ENCODE data around the gene DNAJC18. TPM values are rescaled to one million over a fixed set of nuclear protein-coding genes. Genes with fewer than 3 reads are reported as not detected.

The DNAJC18 gene
- total and polyA plus RNA-seq, 4 donors = 0.66 to 1.8 (median 0.83) TPM

DNA sequence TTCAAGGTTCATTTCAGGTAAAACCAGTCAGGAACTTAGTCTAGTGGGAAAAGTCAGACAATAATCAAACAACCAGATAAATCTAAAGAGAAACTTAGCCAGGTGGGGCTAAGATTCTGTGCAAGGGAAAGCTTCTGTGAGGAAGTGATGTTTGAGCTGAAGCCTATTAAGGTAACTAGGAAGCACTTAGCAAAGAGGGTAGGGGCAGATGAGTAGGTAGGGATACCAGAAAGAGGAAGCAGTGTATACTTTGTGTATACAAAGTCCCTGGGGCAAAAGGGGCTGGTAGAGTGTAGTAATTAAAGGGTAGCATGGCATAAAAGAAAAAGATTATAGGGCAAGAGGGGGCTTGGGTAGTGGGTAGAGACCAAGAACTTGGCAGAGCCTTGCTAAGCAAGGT lies 31.8 kb downstream of the DNAJC18 start (continued):
- TF ChIP-seq REST (IDR thresholded peaks at IDR 0.05) (no peak), HNF4A (conservative IDR thresholded peaks at IDR 0.05) (no peak), RAD21 (IDR thresholded peaks at IDR 0.05) (no peak), RXRA (IDR thresholded peaks at IDR 0.05) (no peak), ATF3 (IDR thresholded peaks at IDR 0.05) (no peak)

- DNase-seq (ENCODE audit: low spot score) = no peak
- Histone ChIP-seq H3K9ac (ENCODE audit: low read depth in 1 of 2, low read length in 2 of 2) (no peak overlapping the region), H3K36me3 (ENCODE audit: control insufficient read depth in 4 of 4, insufficient read depth in 3 of 4, low read depth in 1 of 4, low read length in 3 of 4) (no peaks in the 10 kb centered on the region), H3K4me3 (ENCODE audit: low read depth in 1 of 3, low read length in 3 of 3) (no peak overlapping the region), H3K4me1 (ENCODE audit: control insufficient read depth in 4 of 4, insufficient read depth in 4 of 4, low read length in 3 of 4) (peaks cover 0 to 11% (median 8%) of the 10 kb centered on the region in 4 donors), H3K27ac (ENCODE audit: low read depth in 1 of 2, low read length in 2 of 2) (no peak overlapping the region), H3K27me3 (ENCODE audit: control insufficient read depth in 4 of 4, insufficient read depth in 4 of 4, low read length in 3 of 4) (no peaks in the 10 kb centered on the region), H3K9me3 (ENCODE audit: control insufficient read depth in 4 of 4, low read length in 3 of 4) (no peaks in the 10 kb centered on the region)
- TF ChIP-seq JUND (IDR thresholded peaks at IDR 0.05) (no peak), EGR1 (IDR thresholded peaks at IDR 0.05; ENCODE audit: low read depth in 2 of 2) (no peak), YY1 (IDR thresholded peaks at IDR 0.05) (no peak), HNF4A (conservative IDR thresholded peaks at IDR 0.05) (no peak), FOXA1 (IDR thresholded peaks at IDR 0.05) (no peak), ATF3 (IDR thresholded peaks at IDR 0.05) (no peak), MAX (IDR thresholded peaks at IDR 0.05) (no peak), HNF4G (IDR thresholded peaks at IDR 0.05) (no peak)
- 75% methylated on average over 2 of the region's 2 CpGs for WGBS
These were observed 32.4 kb downstream of the DNAJC18 start for GRCh38 chr5:139406963-139407362.

DNA sequence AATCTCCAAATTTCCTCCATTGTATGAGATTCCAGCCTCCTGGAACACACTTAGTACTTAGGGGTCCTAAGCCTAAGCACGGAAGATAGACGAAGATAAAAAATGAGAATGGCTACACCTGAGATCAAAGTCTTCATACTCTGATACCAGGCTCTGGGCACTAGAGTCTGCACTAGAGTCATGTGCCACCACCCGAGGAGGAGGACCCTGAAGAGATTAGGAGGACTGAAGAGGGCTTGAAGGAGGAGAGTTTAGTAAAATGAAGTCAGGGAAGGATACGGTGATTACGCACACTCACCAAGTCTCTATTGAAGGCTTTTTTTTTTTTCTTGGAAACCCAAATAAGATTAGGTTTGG lies 34.9 kb downstream of the DNAJC18 start:
- peak overlapping the region; percentile 45 to 51 for H3K9ac ChIP-seq (ENCODE audit: low read depth in 1 of 2, low read length in 2 of 2)
- no peaks in the 10 kb centered on the region for H3K36me3 ChIP-seq (ENCODE audit: control insufficient read depth in 4 of 4, insufficient read depth in 3 of 4, low read depth in 1 of 4, low read length in 3 of 4)
- peak overlapping the region; percentile 38 to 47 (median 40) for H3K4me3 ChIP-seq (ENCODE audit: low read depth in 1 of 3, low read length in 3 of 3)
- no peaks in the 10 kb centered on the region for H3K27me3 ChIP-seq (ENCODE audit: control insufficient read depth in 4 of 4, insufficient read depth in 4 of 4, low read length in 3 of 4)
- TF ChIP-seq RAD21 (IDR thresholded peaks at IDR 0.05) = no peak
- TF ChIP-seq EGR1 (IDR thresholded peaks at IDR 0.05; ENCODE audit: low read depth in 2 of 2) = no peak
- no peak for TF ChIP-seq GABPA (IDR thresholded peaks at IDR 0.05 in 1 of 2, conservative IDR thresholded peaks at IDR 0.05 in 1 of 2)
- TF ChIP-seq HNF4G (IDR thresholded peaks at IDR 0.05) = no peak
- no peak for TF ChIP-seq FOXA1 (IDR thresholded peaks at IDR 0.05)
- TF ChIP-seq FOXA2 (IDR thresholded peaks at IDR 0.05) = no peak
- TF ChIP-seq ATF3 (IDR thresholded peaks at IDR 0.05) = no peak
- TF ChIP-seq TAF1 (conservative IDR thresholded peaks at IDR 0.05) = no peak
- no peak for TF ChIP-seq RXRA (IDR thresholded peaks at IDR 0.05)
- no peak for TF ChIP-seq NR2F2 (IDR thresholded peaks at IDR 0.05)
- TF ChIP-seq YY1 (IDR thresholded peaks at IDR 0.05) = no peak
- TF ChIP-seq REST (IDR thresholded peaks at IDR 0.05) = no peak
- TF ChIP-seq, protein P1, sequence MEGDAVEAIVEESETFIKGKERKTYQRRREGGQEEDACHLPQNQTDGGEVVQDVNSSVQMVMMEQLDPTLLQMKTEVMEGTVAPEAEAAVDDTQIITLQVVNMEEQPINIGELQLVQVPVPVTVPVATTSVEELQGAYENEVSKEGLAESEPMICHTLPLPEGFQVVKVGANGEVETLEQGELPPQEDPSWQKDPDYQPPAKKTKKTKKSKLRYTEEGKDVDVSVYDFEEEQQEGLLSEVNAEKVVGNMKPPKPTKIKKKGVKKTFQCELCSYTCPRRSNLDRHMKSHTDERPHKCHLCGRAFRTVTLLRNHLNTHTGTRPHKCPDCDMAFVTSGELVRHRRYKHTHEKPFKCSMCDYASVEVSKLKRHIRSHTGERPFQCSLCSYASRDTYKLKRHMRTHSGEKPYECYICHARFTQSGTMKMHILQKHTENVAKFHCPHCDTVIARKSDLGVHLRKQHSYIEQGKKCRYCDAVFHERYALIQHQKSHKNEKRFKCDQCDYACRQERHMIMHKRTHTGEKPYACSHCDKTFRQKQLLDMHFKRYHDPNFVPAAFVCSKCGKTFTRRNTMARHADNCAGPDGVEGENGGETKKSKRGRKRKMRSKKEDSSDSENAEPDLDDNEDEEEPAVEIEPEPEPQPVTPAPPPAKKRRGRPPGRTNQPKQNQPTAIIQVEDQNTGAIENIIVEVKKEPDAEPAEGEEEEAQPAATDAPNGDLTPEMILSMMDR (IDR thresholded peaks at IDR 0.05; ENCODE audit: low read depth, low read length, missing input control) = no peak
- TF ChIP-seq, protein P2, sequence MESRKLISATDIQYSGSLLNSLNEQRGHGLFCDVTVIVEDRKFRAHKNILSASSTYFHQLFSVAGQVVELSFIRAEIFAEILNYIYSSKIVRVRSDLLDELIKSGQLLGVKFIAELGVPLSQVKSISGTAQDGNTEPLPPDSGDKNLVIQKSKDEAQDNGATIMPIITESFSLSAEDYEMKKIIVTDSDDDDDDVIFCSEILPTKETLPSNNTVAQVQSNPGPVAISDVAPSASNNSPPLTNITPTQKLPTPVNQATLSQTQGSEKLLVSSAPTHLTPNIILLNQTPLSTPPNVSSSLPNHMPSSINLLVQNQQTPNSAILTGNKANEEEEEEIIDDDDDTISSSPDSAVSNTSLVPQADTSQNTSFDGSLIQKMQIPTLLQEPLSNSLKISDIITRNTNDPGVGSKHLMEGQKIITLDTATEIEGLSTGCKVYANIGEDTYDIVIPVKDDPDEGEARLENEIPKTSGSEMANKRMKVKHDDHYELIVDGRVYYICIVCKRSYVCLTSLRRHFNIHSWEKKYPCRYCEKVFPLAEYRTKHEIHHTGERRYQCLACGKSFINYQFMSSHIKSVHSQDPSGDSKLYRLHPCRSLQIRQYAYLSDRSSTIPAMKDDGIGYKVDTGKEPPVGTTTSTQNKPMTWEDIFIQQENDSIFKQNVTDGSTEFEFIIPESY (IDR thresholded peaks at IDR 0.05) = no peak
- TF ChIP-seq JUND (IDR thresholded peaks at IDR 0.05) = no peak
- no peak for TF ChIP-seq HNF4A (conservative IDR thresholded peaks at IDR 0.05)
- DNase-seq (ENCODE audit: low spot score) = no peak
- peak overlapping the region; percentile 92 to 95 for H3K27ac ChIP-seq (ENCODE audit: low read depth in 1 of 2, low read length in 2 of 2)
- H3K4me1 ChIP-seq (ENCODE audit: control insufficient read depth in 4 of 4, insufficient read depth in 4 of 4, low read length in 3 of 4) = peaks cover 0 to 11% (median 8%) of the 10 kb centered on the region in 4 donors
- no peaks in the 10 kb centered on the region for H3K9me3 ChIP-seq (ENCODE audit: control insufficient read depth in 4 of 4, low read length in 3 of 4)
- 69% methylated on average over 5 of the region's 5 CpGs for WGBS

All from liver (tissue), 9 donors.